ENCODE results near the gene SETD9. TPM values are rescaled to one million over a fixed set of nuclear protein-coding genes. Genes with fewer than 3 reads are reported as not detected.

SETD9 gene
- total RNA-seq, 2 donors from 2014 or later: 7.6 to 18.5 TPM

DNA sequence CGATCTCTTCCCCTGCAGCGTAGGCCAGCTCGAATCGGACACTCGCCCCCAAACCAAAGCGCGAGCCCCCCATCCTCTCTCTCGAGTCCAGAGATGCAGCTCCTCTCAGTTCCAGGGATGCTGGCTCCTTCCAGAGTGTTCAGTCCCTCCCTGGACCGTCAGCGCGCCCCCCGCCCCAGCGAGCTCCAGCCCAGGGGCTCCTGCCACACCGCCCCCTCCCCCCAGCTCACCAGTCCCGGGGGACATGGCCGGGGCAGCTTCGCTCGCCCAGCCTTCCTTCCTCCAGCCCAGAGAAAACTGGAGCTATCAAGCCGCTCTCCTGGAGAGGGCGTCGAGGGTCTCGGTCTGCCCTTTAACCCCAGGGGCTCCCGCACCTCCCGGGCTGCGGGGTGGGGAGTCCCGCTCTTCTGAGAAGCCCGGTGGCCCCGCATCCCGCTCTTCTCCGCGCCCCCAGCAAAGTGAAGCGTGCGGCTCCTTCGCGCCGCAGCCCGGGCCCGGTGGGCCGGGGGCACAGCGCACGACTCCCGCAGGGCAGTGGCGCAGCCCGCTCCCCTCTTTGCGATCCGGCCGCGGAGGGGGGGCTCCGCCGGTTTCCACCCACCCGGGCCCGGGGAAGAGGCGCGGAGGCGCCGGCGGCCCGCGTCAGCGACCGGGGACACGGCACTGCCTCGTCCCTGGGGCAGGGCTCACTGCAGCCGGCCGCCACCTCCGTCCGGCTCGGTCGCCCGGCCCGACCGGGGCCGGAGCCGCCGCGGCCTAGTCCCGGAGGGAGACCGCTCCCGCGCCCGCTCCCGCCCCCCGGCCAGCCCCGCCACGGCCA, 41.9 kb downstream of the SETD9 start:
- Histone ChIP-seq H3K27me3 (no peaks in the 10 kb centered on the region), H3K9me3 (no peaks in the 10 kb centered on the region), H3K36me3 (peaks cover 4% of the 10 kb centered on the region), H3K27ac (peak overlapping the region; percentile 68), H3K4me1 (peaks cover 5% of the 10 kb centered on the region), H3K4me3 (peak overlapping the region; percentile 83), H3K9ac (ENCODE audit: low read depth in 2 of 2, low read length in 2 of 2) (peak overlapping the region; percentile 88 to 96)
- intact Hi-C loops (cut with DNase I): no loop called here
- TF ChIP-seq, protein P1, sequence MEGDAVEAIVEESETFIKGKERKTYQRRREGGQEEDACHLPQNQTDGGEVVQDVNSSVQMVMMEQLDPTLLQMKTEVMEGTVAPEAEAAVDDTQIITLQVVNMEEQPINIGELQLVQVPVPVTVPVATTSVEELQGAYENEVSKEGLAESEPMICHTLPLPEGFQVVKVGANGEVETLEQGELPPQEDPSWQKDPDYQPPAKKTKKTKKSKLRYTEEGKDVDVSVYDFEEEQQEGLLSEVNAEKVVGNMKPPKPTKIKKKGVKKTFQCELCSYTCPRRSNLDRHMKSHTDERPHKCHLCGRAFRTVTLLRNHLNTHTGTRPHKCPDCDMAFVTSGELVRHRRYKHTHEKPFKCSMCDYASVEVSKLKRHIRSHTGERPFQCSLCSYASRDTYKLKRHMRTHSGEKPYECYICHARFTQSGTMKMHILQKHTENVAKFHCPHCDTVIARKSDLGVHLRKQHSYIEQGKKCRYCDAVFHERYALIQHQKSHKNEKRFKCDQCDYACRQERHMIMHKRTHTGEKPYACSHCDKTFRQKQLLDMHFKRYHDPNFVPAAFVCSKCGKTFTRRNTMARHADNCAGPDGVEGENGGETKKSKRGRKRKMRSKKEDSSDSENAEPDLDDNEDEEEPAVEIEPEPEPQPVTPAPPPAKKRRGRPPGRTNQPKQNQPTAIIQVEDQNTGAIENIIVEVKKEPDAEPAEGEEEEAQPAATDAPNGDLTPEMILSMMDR (IDR thresholded peaks at IDR 0.05): no peak
- DNase-seq: peak; percentile 30

DNA sequence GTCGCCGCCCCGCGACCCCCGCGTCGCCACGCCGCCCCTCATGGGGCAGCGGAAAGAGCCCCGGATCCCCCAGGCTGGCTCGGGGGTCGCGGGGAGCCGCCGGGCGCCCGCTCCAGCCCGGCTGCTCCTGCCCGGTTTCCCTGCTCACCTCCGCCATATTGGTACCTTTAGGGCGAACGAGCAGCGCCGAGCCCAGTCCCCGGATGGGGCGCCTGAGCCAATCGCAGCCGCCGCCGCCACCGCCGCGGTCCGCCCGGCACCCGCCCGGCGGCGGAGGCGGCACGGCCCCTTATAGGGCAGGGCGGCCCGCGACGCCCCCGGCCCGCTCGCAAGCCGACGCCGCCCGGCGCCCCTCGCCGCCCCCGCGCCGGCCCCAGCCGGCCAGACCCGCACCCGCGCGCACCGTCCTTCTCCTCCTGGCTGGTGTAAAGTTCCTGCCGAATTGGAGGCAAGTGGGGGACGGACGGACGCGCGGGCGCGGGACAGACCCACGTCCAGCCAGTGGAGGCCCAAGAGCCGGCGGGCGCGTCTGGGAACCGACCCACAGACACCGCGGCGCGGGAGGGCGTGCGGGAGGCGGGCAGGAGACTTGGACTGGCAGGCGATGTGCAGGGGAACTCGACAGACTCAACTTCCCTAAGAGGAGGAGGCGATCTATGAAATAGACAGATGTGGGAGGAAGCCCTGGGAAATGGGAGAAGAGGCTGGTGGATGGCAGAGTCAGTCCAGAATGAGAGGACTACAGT, 42.7 kb downstream of the SETD9 start, which contains the start of gene MIER3:
Gene MIER3, minus strand, starts transcription at position 178 of the 746 bp plus-strand sequence. Its CDS starts 21 bp downstream, at position 157.
- H3K4me1 ChIP-seq: peaks cover 5% of the 10 kb centered on the region
- H3K27ac ChIP-seq: peak within 1 kb of the TSS; percentile 70
- intact Hi-C loops (cut with DNase I): no loop called here
- peak within 1 kb of the TSS; percentile 88 to 96 for H3K9ac ChIP-seq (ENCODE audit: low read depth in 2 of 2, low read length in 2 of 2)
- H3K27me3 ChIP-seq: no peaks in the 10 kb centered on the region
- peak; percentile 81 for DNase-seq
- peaks cover 4% of the 10 kb centered on the region for H3K36me3 ChIP-seq
- H3K9me3 ChIP-seq: no peaks in the 10 kb centered on the region
- TF ChIP-seq, protein P1 (IDR thresholded peaks at IDR 0.05): no peak
- H3K4me3 ChIP-seq: peak within 1 kb of the TSS; percentile 83

DNA sequence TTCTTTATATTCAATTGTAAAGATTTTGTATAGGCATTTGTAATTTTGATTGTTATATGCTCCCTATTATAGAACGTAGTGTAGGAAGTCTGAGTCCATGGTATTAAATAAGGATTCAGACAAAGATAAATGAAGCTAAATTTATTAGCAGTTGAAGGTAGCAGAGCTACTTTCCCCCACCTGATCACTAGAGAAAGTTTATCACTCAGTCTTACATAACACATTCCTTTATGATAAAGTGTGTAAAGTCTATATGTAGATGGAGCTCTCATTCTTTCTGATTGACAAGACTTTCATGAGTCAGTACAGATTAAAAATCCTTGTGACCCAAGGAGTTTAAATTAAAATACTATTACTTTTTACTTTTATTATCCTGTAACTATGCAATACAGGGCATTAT, 44.9 kb downstream of the SETD9 start:
- Histone ChIP-seq H3K36me3 (peaks cover 4% of the 10 kb centered on the region), H3K27me3 (no peaks in the 10 kb centered on the region), H3K9me3 (no peaks in the 10 kb centered on the region), H3K4me3 (no peak overlapping the region), H3K4me1 (peaks cover 5% of the 10 kb centered on the region), H3K27ac (no peak overlapping the region), H3K9ac (ENCODE audit: low read depth in 2 of 2, low read length in 2 of 2) (no peak overlapping the region)
- intact Hi-C loops (cut with DNase I): no loop called here
- no peak for DNase-seq
- TF ChIP-seq, protein P1 (IDR thresholded peaks at IDR 0.05): no peak

DNA sequence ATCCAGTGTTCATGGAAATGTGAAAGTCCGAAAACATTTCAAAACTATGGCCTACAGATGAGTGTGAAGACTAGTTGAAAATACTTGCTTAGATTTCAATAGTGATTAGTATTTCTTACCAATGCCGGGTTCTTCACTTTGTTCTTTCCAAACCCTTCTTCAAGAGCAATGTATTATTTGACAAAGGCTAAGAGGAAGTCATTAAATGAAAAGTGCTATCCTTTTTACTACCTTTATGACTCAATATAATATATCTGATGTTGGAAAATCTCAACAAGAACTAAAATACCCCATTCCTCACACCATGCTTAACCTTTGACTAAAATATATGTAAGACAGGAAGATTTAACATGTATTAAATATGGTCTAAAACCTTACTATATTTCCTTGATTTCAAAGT, 49.2 kb downstream of the SETD9 start:
- Histone ChIP-seq H3K9ac (ENCODE audit: low read depth in 2 of 2, low read length in 2 of 2) (no peak overlapping the region), H3K27me3 (no peaks in the 10 kb centered on the region), H3K4me3 (no peak overlapping the region), H3K27ac (no peak overlapping the region), H3K36me3 (no peaks in the 10 kb centered on the region), H3K4me1 (no peaks in the 10 kb centered on the region), H3K9me3 (no peaks in the 10 kb centered on the region)
- DNase-seq: no peak
- TF ChIP-seq, protein P1 (IDR thresholded peaks at IDR 0.05): no peak
- intact Hi-C loops (cut with DNase I): no loop called here

DNA sequence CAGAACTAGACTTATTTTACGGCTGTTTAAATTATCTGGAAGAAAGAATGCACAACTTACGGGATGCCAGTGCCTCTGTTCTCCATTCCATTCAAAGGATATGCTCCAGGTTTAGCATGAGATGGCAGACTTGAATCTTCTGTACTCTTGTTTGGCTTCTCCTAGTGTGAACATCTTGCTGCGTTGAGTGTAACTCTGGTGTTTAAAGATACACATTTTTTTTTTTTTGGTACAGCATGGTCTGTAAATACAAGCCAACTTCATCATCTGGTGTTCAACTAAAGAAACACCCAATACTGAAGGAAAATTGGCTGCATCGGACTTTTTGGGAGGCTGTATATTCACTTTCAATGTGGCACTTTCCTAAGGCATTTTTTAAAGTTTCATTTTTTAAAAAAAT, 49.9 kb downstream of the SETD9 start:
- TF ChIP-seq, protein P1 (IDR thresholded peaks at IDR 0.05): no peak
- no peak overlapping the region for H3K9ac ChIP-seq (ENCODE audit: low read depth in 2 of 2, low read length in 2 of 2)
- no peaks in the 10 kb centered on the region for H3K9me3 ChIP-seq
- no peaks in the 10 kb centered on the region for H3K36me3 ChIP-seq
- intact Hi-C loops (cut with DNase I): no loop called here
- H3K27ac ChIP-seq: no peak overlapping the region
- no peaks in the 10 kb centered on the region for H3K27me3 ChIP-seq
- no peak overlapping the region for H3K4me3 ChIP-seq
- DNase-seq: no peak
- no peaks in the 10 kb centered on the region for H3K4me1 ChIP-seq

Measured in colonic mucosa (tissue), 4 donors.